Measurements from ENCODE around the gene RAB43.

DNA sequence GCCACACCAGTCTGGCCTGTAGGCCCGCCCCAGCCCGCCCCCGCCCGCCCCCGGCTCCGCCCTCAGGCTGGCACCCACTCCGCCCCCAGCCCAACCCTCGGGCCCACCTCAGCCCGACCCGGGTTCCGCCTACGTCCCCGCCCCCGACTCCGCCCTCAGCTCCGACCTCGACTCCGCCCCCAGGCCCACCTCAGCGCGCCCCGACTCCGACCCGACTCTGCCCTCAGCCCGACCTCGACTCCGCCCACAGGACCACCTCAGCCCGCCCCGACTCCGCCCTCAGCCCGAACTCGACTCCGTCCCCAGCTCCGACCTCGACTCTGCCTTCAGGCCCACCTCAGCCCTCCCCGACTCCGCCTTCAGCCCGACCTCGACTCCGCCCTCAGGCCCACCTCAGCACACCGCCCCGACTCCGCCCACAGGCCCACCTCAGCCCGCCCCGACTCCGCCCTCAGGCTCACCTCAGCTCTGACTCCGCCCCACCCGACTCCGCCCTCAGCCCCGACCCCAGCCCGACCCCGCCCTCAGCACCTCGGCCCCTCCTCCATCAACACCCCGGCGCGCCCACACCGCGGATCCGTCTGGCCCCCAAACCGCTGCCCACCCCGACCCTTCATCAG lies at the start of gene RAB43:
- TF ChIP-seq MAX (IDR thresholded peaks at IDR 0.05) (no peak), EP300 (IDR thresholded peaks at IDR 0.05) (no peak), POLR2AphosphoS2 (conservative IDR thresholded peaks at IDR 0.05; ENCODE audit: low read length) (no peak), CTCF (IDR thresholded peaks at IDR 0.05) (no peak)
